HUES6 (cell line): Measurements from ENCODE around the gene C16orf86.
A peak's percentile ranks its signal among the peaks of the same experiment; 100 is the strongest.

Experiments
- H3K27ac ChIP-seq: 2 replicates; pipeline ENCODE4 v1.7.0; 2013; ENCODE audit warnings: low read depth, mild to moderate bottlenecking, low read length, inconsistent platforms
- H3K27me3 ChIP-seq: 2 replicates; pipeline ENCODE4 v1.6.1; 2013; ENCODE audit warnings: low read length; ENCODE audit not compliant: control insufficient read depth, insufficient read depth
- H3K36me3 ChIP-seq: 2 replicates; pipeline ENCODE4 v1.6.1; 2013; ENCODE audit warnings: low read length; ENCODE audit not compliant: control insufficient read depth, insufficient read depth
- H3K4me1 ChIP-seq: 2 replicates; pipeline ENCODE4 v1.6.1; 2013; ENCODE audit warnings: low read length; ENCODE audit not compliant: control insufficient read depth, insufficient read depth
- H3K4me3 ChIP-seq: 2 replicates; pipeline ENCODE4 v1.5.1; 2013; ENCODE audit warnings: low read depth, low read length
- H3K9ac ChIP-seq: one replicate; pipeline ENCODE4 v1.6.1; 2013; ENCODE audit warnings: mild to moderate bottlenecking, low read length
- H3K9me3 ChIP-seq: 2 replicates; pipeline ENCODE4 v1.6.1; 2013; ENCODE audit warnings: low read depth, low read length; ENCODE audit not compliant: control insufficient read depth, insufficient read depth

Gene C16orf86

GRCh38 chr16:67647681-67648080 is 18.9 kb upstream of the C16orf86 start:
- no peak overlapping the region for H3K9ac ChIP-seq
- no peaks in the 10 kb centered on the region for H3K9me3 ChIP-seq
- H3K27ac ChIP-seq, result no peak overlapping the region
- H3K4me3 ChIP-seq, result no peak overlapping the region
- H3K27me3 ChIP-seq, result peaks cover 65% of the 10 kb centered on the region
- peaks cover 14% of the 10 kb centered on the region for H3K4me1 ChIP-seq
- H3K36me3 ChIP-seq, result peaks cover 5% of the 10 kb centered on the region; the same call in 1 of the 2 replicates

- Histone ChIP-seq H3K9ac (no peak overlapping the region), H3K36me3 (peaks cover 5% of the 10 kb centered on the region; the same call in 1 of the 2 replicates), H3K4me3 (no peak overlapping the region), H3K9me3 (no peaks in the 10 kb centered on the region), H3K27ac (no peak overlapping the region), H3K4me1 (peaks cover 14% of the 10 kb centered on the region), H3K27me3 (peaks cover 67% of the 10 kb centered on the region)
Observed at GRCh38 chr16:67648088-67648763, 18.4 kb upstream of the C16orf86 start.

- Histone ChIP-seq H3K9me3 (no peaks in the 10 kb centered on the region), H3K4me3 (no peak overlapping the region), H3K27me3 (peaks cover 71% of the 10 kb centered on the region), H3K36me3 (peaks cover 5% of the 10 kb centered on the region; the same call in 1 of the 2 replicates), H3K27ac (no peak overlapping the region), H3K9ac (no peak overlapping the region), H3K4me1 (peaks cover 14% of the 10 kb centered on the region)
Observed at GRCh38 chr16:67648764-67649407, 17.7 kb upstream of the C16orf86 start.

- Histone ChIP-seq H3K4me3 (no peak overlapping the region), H3K27ac (no peak overlapping the region), H3K4me1 (peaks cover 11% of the 10 kb centered on the region), H3K36me3 (peaks cover 5% of the 10 kb centered on the region; the same call in 1 of the 2 replicates), H3K27me3 (peaks cover 72% of the 10 kb centered on the region), H3K9ac (no peak overlapping the region), H3K9me3 (no peaks in the 10 kb centered on the region)
Observed at GRCh38 chr16:67649494-67649931, 17.1 kb upstream of the C16orf86 start.

GRCh38 chr16:67650023-67650422 is 16.6 kb upstream of the C16orf86 start:
- no peak overlapping the region for H3K27ac ChIP-seq
- peaks cover 10% of the 10 kb centered on the region for H3K4me1 ChIP-seq
- H3K36me3 ChIP-seq, result peaks cover 5% of the 10 kb centered on the region; the same call in 1 of the 2 replicates
- no peaks in the 10 kb centered on the region for H3K9me3 ChIP-seq
- H3K9ac ChIP-seq, result no peak overlapping the region
- H3K27me3 ChIP-seq, result peaks cover 72% of the 10 kb centered on the region
- H3K4me3 ChIP-seq, result no peak overlapping the region

- Histone ChIP-seq H3K36me3 (peaks cover 6% of the 10 kb centered on the region; the same call in 1 of the 2 replicates), H3K27ac (no peak overlapping the region), H3K4me1 (peaks cover 3% of the 10 kb centered on the region), H3K9me3 (no peaks in the 10 kb centered on the region), H3K27me3 (peaks cover 62% of the 10 kb centered on the region), H3K9ac (no peak overlapping the region), H3K4me3 (no peak overlapping the region)
Observed at GRCh38 chr16:67651039-67651438, 15.6 kb upstream of the C16orf86 start.

GRCh38 chr16:67651847-67652246 is 14.8 kb upstream of the C16orf86 start:
- H3K9ac ChIP-seq, result no peak overlapping the region
- peaks cover 14% of the 10 kb centered on the region; the same call in 1 of the 2 replicates for H3K36me3 ChIP-seq
- peaks cover 3% of the 10 kb centered on the region for H3K4me1 ChIP-seq
- H3K27ac ChIP-seq, result no peak overlapping the region
- no peak overlapping the region for H3K4me3 ChIP-seq
- no peaks in the 10 kb centered on the region for H3K9me3 ChIP-seq
- peaks cover 54% of the 10 kb centered on the region for H3K27me3 ChIP-seq

GRCh38 chr16:67652578-67653127 is 14.0 kb upstream of the C16orf86 start:
- H3K36me3 ChIP-seq, result peaks cover 21% of the 10 kb centered on the region
- peaks cover 49% of the 10 kb centered on the region for H3K27me3 ChIP-seq
- H3K27ac ChIP-seq, result no peak overlapping the region
- peaks cover 3% of the 10 kb centered on the region for H3K4me1 ChIP-seq
- H3K9ac ChIP-seq, result no peak overlapping the region
- H3K4me3 ChIP-seq, result peak overlapping the region; percentile 86
- no peaks in the 10 kb centered on the region for H3K9me3 ChIP-seq

- Histone ChIP-seq H3K9me3 (no peaks in the 10 kb centered on the region), H3K27ac (no peak overlapping the region), H3K4me3 (peak overlapping the region; percentile 86), H3K4me1 (peaks cover 3% of the 10 kb centered on the region), H3K27me3 (peaks cover 43% of the 10 kb centered on the region), H3K9ac (peak overlapping the region; percentile 51), H3K36me3 (peaks cover 27% of the 10 kb centered on the region)
Observed at GRCh38 chr16:67653128-67653788, 13.4 kb upstream of the C16orf86 start.

- no peak overlapping the region for H3K9ac ChIP-seq
- H3K27ac ChIP-seq, result no peak overlapping the region
- peaks cover 36% of the 10 kb centered on the region for H3K27me3 ChIP-seq
- H3K4me1 ChIP-seq, result peaks cover 4% of the 10 kb centered on the region
- no peaks in the 10 kb centered on the region for H3K9me3 ChIP-seq
- peak overlapping the region; percentile 86 for H3K4me3 ChIP-seq
- peaks cover 33% of the 10 kb centered on the region for H3K36me3 ChIP-seq
Observed at GRCh38 chr16:67653789-67654402, 12.7 kb upstream of the C16orf86 start.
